HCT116 (cell line): ENCODE measurements around the gene PEAK3. TPM values are rescaled to one million over a fixed set of nuclear protein-coding genes. Genes with fewer than 3 reads are reported as not detected.

Experiments used
- ATAC-seq: fragments of 200-7000 bp; cut with Tn5 transposase; 2 replicates; pipeline ENCODE4 v1.9.1; 2020; ENCODE audit warnings: mild to moderate bottlenecking, moderate library complexity
- BruUV-seq: library from RNA; stranded (reverse); fragments of 400-500 nt; replicated peaks from 2 replicates; lab custom pipeline; 2021; lab: Mats Ljungman, UMichigan
- CTCF ChIA-PET: fragments of 300-600 bp; sonication (Branson Sonifier 250); formaldehyde crosslinking; loops from one replicate; lab custom pipeline; 2021; ENCODE audit warnings: antibody characterized with exemption; lab: Charles Lee
- POLR2A ChIA-PET: fragments of 300-600, 350-600 bp; sonication (Branson Sonifier 250); formaldehyde crosslinking; loops from one replicate; lab custom pipeline; 2021; ENCODE audit warnings: antibody characterized with exemption; lab: Charles Lee
- RAD21 ChIA-PET, 2 experiments: fragments of 300-600 bp; sonication (Branson Sonifier 250); formaldehyde crosslinking; loops; one replicate each; lab custom pipeline; 2023; ENCODE audit warnings: low total read pairs in 2 of 2; ENCODE audit not compliant: uncharacterized antibody in 2 of 2, unreplicated experiment in 2 of 2, low non-redundant PET in 1 of 2; lab: Charles Lee
- DNase-seq: peaks from one replicate; pipeline ENCODE4 v3.0.0-alpha.2; 2010; ENCODE audit warnings: low read depth, low spot score
- H2AFZ ChIP-seq: fragments of 200-600 bp; shearing (Covaris generic), sonication (generic); 2 replicates; pipeline ENCODE4 v1.6.1; 2017; ENCODE audit warnings: low read depth, mixed run types, mixed read lengths, antibody characterized with exemption, low read length; ENCODE audit not compliant: poor library complexity, severe bottlenecking
- H3K27ac ChIP-seq: 2 replicates; pipeline ENCODE4 v1.5.1; 2012; ENCODE audit warnings: low read depth, low read length
- H3K27me3 ChIP-seq: fragments of 200-600 bp; sonication (generic); 2 replicates; pipeline ENCODE4 v1.6.1; 2016; ENCODE audit warnings: mixed run types, low read length, mixed read lengths; ENCODE audit not compliant: insufficient read depth
- H3K36me3 ChIP-seq, 2 experiments: fragments of 200-500 bp in 1 of 2; fragments of 200-600 bp in 1 of 2; sonication (Bioruptor generic) in 1 of 2; sonication (generic) in 1 of 2; 2 replicates each; pipeline versions ENCODE4 v1.5.1 to v1.6.1; 2014 to 2016; ENCODE audit warnings: low read length in 2 of 2, inconsistent platforms in 1 of 2, mixed read lengths in 1 of 2, mixed run types in 1 of 2; ENCODE audit not compliant: insufficient read depth in 2 of 2, control insufficient read depth in 1 of 2
- H3K4me1 ChIP-seq, 2 experiments: fragments of 200-600 bp in 1 of 2; sonication (generic) in 1 of 2; 2 replicates each; pipeline versions ENCODE4 v1.5.1 to v1.6.1; 2012 to 2017; ENCODE audit warnings: low read length in 2 of 2, inconsistent platforms in 1 of 2, mild to moderate bottlenecking in 1 of 2, mixed read lengths in 1 of 2, mixed run types in 1 of 2, moderate library complexity in 1 of 2; ENCODE audit not compliant: insufficient read depth in 2 of 2, control insufficient read depth in 1 of 2
- H3K4me2 ChIP-seq: fragments of 200-600 bp; sonication (generic); 2 replicates; pipeline ENCODE4 v1.6.1; 2017; ENCODE audit warnings: mixed run types, low read length, mixed read lengths
- H3K4me3 ChIP-seq, 2 experiments: fragments of 200-600 bp in 1 of 2; sonication (generic) in 1 of 2; replicated peaks in 1 of 2; 2 replicates each; pipeline ENCODE4 v1.5.1; 2011 to 2016; ENCODE audit warnings: low read length in 2 of 2, control low read depth in 1 of 2, low read depth in 1 of 2, mild to moderate bottlenecking in 1 of 2, mixed read lengths in 1 of 2, mixed run types in 1 of 2
- H3K79me2 ChIP-seq: fragments of 200-600 bp; sonication (generic); 2 replicates; pipeline ENCODE4 v1.6.1; 2017; ENCODE audit warnings: mild to moderate bottlenecking, mixed run types, low read length, moderate library complexity, mixed read lengths; ENCODE audit not compliant: insufficient read depth
- H3K9ac ChIP-seq: fragments of 200-600 bp; sonication (generic); 2 replicates; pipeline ENCODE4 v1.6.1; 2016; ENCODE audit warnings: low read length, mixed read lengths
- H3K9me2 ChIP-seq: fragments of 200-600 bp; sonication (generic), shearing (Covaris generic); 2 replicates; pipeline ENCODE4 v1.6.1; 2017; ENCODE audit warnings: mixed run types, mild to moderate bottlenecking, moderate library complexity; ENCODE audit not compliant: insufficient read depth
- H3K9me3 ChIP-seq, 2 experiments: fragments of 200-500 bp in 1 of 2; fragments of 200-600 bp in 1 of 2; sonication (Bioruptor generic) in 1 of 2; sonication (generic) in 1 of 2; 2 replicates each; pipeline ENCODE4 v1.6.1; 2014 to 2017; ENCODE audit warnings: low read length in 2 of 2, mixed read lengths in 2 of 2, inconsistent platforms in 1 of 2, low read depth in 1 of 2, mild to moderate bottlenecking in 1 of 2, mixed run types in 1 of 2, moderate library complexity in 1 of 2; ENCODE audit not compliant: control insufficient read depth in 1 of 2, insufficient read depth in 1 of 2
- H4K20me1 ChIP-seq: fragments of 200-600 bp; sonication (generic), shearing (Covaris generic); 2 replicates; pipeline ENCODE4 v1.6.1; 2017; ENCODE audit warnings: mixed run types, mild to moderate bottlenecking, moderate library complexity; ENCODE audit not compliant: insufficient read depth
- ATF3 ChIP-seq: IDR thresholded peaks from 2 replicates; pipeline ENCODE4 v1.6.1; 2012
- CBX3 ChIP-seq: IDR thresholded peaks from 2 replicates; pipeline ENCODE4 v1.6.1; 2012; ENCODE audit warnings: low read depth
- CEBPB ChIP-seq: IDR thresholded peaks from 2 replicates; pipeline ENCODE4 v1.6.1; 2012; ENCODE audit warnings: low read depth
- CTCF ChIP-seq, 3 experiments: fragments of 200-600 bp in 1 of 3; sonication (generic) in 1 of 3; IDR thresholded peaks in 2 of 3; conservative IDR thresholded peaks in 1 of 3; 2 replicates each; pipeline ENCODE4 v1.5.1; 2012 to 2017; ENCODE audit warnings: low read depth in 2 of 3, low read length in 2 of 3, antibody characterized with exemption in 1 of 3, borderline replicate concordance in 1 of 3, control low read depth in 1 of 3, mild to moderate bottlenecking in 1 of 3, mixed read lengths in 1 of 3, mixed run types in 1 of 3, moderate library complexity in 1 of 3; ENCODE audit not compliant: insufficient read depth in 1 of 3
- EGR1 ChIP-seq: IDR thresholded peaks from 2 replicates; pipeline ENCODE4 v1.6.1; 2012; ENCODE audit warnings: low read depth
- ELF1 ChIP-seq: IDR thresholded peaks from 2 replicates; pipeline ENCODE4 v1.6.1; 2012; ENCODE audit warnings: low read depth, borderline replicate concordance
- EZH2 ChIP-seq: fragments of 200-600 bp; sonication (generic); IDR thresholded peaks from 2 replicates; pipeline ENCODE4 v1.6.1; 2017; ENCODE audit warnings: antibody characterized with exemption, mixed run types
- JUND ChIP-seq: IDR thresholded peaks from 2 replicates; pipeline ENCODE4 v1.6.1; 2012
- POLR2A ChIP-seq: IDR thresholded peaks from 2 replicates; pipeline ENCODE4 v1.7.0; 2011; ENCODE audit warnings: borderline replicate concordance; ENCODE audit not compliant: insufficient read depth, insufficient read length; ENCODE audit errors: extremely low read depth
- REST ChIP-seq: IDR thresholded peaks from 2 replicates; pipeline ENCODE4 v1.6.1; 2012; ENCODE audit warnings: low read depth
- SIN3A ChIP-seq: IDR thresholded peaks from 2 replicates; pipeline ENCODE4 v1.6.1; 2012; ENCODE audit warnings: low read depth
- SRF ChIP-seq: IDR thresholded peaks from 2 replicates; pipeline ENCODE4 v1.6.1; 2012; ENCODE audit warnings: low read depth
- TCF7L2 ChIP-seq: IDR thresholded peaks from 2 replicates; pipeline ENCODE4 v1.7.0; 2011; ENCODE audit warnings: borderline replicate concordance, inconsistent platforms; ENCODE audit not compliant: insufficient read depth, insufficient read length; ENCODE audit errors: extremely low read depth
- ZFX ChIP-seq: fragments of 450-650 bp; IDR thresholded peaks from 2 replicates; pipeline ENCODE4 v1.6.1; 2017
- ZNF274 ChIP-seq: fragments of 200-500 bp; sonication (Bioruptor generic); IDR thresholded peaks from 2 replicates; pipeline ENCODE4 v1.6.1; 2014; ENCODE audit warnings: mild to moderate bottlenecking, low read depth, low read length, inconsistent platforms
- intact Hi-C: fragments of 100-400 bp; cut with micrococcal nuclease; formaldehyde crosslinking; loops from 2 replicates; pipeline ENCODE4 v1.10.0; 2022
- total RNA-seq: library from RNA; stranded (reverse); gene quantifications from one replicate; pipeline ENCODE4 v1.2.1, GENCODE V29; 2021; ENCODE audit not compliant: unreplicated experiment
- TF ChIP-seq, protein P1 (sequence below): IDR thresholded peaks from 2 replicates; pipeline ENCODE4 v1.6.1; 2011; ENCODE audit warnings: mild to moderate bottlenecking, low read length, moderate library complexity; ENCODE audit not compliant: insufficient replicate concordance; ENCODE audit errors: extremely low read depth

Gene PEAK3
- total RNA-seq, 1 experiment from 2014 or later: not detected

DNA sequence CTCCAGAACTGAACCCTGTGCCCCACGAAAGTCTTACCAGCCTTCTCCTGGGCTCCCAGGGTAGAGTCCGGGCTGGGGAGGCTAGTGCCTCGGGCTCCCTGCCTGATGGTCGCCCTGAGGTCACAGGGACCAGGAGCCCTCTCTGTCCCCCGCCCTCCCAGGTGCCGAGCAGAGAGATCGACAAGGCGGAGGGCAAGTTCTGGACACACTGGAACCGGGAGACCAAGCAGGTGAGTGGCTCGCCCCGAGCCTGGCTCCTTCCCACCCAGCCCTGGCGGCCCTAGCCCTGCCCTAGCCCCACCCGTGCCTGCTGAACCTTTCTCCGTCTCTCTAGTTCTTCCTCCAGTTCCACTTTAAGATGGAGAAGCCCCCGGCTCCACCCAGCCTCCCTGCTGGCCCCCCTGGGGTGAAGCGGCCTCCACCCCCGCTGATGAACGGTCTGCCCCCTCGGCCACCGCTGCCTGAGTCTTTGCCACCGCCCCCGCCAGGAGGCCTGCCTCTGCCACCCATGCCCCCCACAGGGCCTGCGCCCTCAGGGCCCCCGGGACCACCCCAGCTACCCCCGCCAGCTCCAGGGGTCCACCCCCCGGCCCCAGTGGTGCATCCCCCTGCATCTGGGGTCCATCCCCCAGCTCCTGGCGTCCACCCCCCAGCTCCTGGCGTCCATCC lies 34.4 kb downstream of the PEAK3 start:
- Histone ChIP-seq H3K27me3 (no peaks in the 10 kb centered on the region), H2AFZ (no peak overlapping the region), H3K9ac (no peak overlapping the region), H3K9me2 (no peaks in the 10 kb centered on the region), H4K20me1 (peaks cover 6% of the 10 kb centered on the region; the same call in 1 of the 2 replicates), H3K79me2 (peaks cover 38% of the 10 kb centered on the region), H3K36me3 (peaks cover 36 to 52% of the 10 kb centered on the region in 2 experiments), H3K27ac (no peak overlapping the region; the same call in 1 of the 2 replicates), H3K9me3 (no peaks in the 10 kb centered on the region), H3K4me2 (no peak overlapping the region), H3K4me1 (0 out of 4 replicates have a peak, but pooled peaks cover 0 to 4% of the 10 kb centered on the region in 2 experiments), H3K4me3 (no peak overlapping the region)
- TF ChIP-seq POLR2A (no peak), CBX3 (no peak), EGR1 (no peak), ELF1 (no peak), JUND (no peak), REST (no peak), ZFX (no peak), CEBPB (no peak), SRF (no peak), ZNF274 (no peak), TCF7L2 (no peak), ATF3 (no peak), CTCF (IDR thresholded peaks at IDR 0.05 in 2 of 3, conservative IDR thresholded peaks at IDR 0.05 in 1 of 3; ENCODE audit: borderline replicate concordance in 1 of 3, insufficient read depth in 1 of 3, low read depth in 2 of 3, low read length in 2 of 3) (no peak), SIN3A (no peak), EZH2 (no peak)
- TF ChIP-seq, protein P1, sequence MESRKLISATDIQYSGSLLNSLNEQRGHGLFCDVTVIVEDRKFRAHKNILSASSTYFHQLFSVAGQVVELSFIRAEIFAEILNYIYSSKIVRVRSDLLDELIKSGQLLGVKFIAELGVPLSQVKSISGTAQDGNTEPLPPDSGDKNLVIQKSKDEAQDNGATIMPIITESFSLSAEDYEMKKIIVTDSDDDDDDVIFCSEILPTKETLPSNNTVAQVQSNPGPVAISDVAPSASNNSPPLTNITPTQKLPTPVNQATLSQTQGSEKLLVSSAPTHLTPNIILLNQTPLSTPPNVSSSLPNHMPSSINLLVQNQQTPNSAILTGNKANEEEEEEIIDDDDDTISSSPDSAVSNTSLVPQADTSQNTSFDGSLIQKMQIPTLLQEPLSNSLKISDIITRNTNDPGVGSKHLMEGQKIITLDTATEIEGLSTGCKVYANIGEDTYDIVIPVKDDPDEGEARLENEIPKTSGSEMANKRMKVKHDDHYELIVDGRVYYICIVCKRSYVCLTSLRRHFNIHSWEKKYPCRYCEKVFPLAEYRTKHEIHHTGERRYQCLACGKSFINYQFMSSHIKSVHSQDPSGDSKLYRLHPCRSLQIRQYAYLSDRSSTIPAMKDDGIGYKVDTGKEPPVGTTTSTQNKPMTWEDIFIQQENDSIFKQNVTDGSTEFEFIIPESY: no peak
- intact Hi-C loops: no loop called here
- no peak for ATAC-seq
- POLR2A ChIA-PET: no interaction called here
- CTCF ChIA-PET: no interaction called here
- DNase-seq: no peak
- no TSS peak for BruUV-seq
- RAD21 ChIA-PET: no interaction called here
